ENCODE measurements around the gene ZGPAT. TPM values are rescaled to one million over a fixed set of nuclear protein-coding genes. Genes with fewer than 3 reads are reported as not detected.

ZGPAT gene
- total and polyA plus RNA-seq, 2 of the 4 experiments (the other 2 are of a cell fraction) = 13.4 to 20.2 TPM

DNA sequence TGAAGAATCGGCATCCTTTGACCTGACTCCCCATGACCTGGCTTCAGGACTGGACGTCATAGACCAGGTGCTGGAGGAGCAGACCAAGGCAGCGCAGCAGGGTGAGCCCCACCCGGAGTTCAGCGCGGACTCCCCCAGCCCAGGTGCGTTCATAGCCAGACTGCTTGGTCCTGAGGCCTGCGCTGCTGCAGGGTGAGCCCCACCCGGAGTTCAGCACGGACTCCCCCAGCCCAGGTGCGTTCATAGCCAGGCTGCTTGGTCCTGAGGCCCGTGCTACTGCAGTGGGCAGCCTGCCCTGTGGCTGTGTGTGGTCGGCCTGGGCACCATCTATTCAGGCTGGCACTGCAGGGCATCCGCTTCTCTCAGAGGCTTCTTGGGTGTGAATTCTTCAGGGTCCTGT lies 33.9 kb upstream of the ZGPAT start:
- POLR2A ChIA-PET (ENCODE audit: unreplicated experiment) = no interaction called here
- TF ChIP-seq RAD21 (IDR thresholded peaks at IDR 0.05; ENCODE audit: low read length) (no peak), BHLHE40 (IDR thresholded peaks at IDR 0.05; ENCODE audit: low read depth, low read length) (no peak), FOS (IDR thresholded peaks at IDR 0.05; ENCODE audit: low read depth, low read length) (no peak), USF2 (IDR thresholded peaks at IDR 0.05; ENCODE audit: low read depth, low read length) (no peak), SMC3 (IDR thresholded peaks at IDR 0.05; ENCODE audit: low read depth, low read length) (no peak), ELK1 (IDR thresholded peaks at IDR 0.05; ENCODE audit: borderline replicate concordance, low read depth, low read length) (no peak), CEBPB (IDR thresholded peaks at IDR 0.05; ENCODE audit: low read depth, low read length) (no peak), MAFK (IDR thresholded peaks at IDR 0.05; ENCODE audit: low read depth, low read length) (no peak), RCOR1 (IDR thresholded peaks at IDR 0.05; ENCODE audit: insufficient replicate concordance, low read length) (no peak), POLR2A (IDR thresholded peaks at IDR 0.05; ENCODE audit: low read depth, low read length) (no peak), NFE2L2 (IDR thresholded peaks at IDR 0.05; ENCODE audit: low read depth, low read length) (no peak), RFX5 (IDR thresholded peaks at IDR 0.05; ENCODE audit: low read depth, low read length) (no peak), MXI1 (IDR thresholded peaks at IDR 0.05; ENCODE audit: borderline replicate concordance, low read depth, low read length) (no peak), MAZ (IDR thresholded peaks at IDR 0.05; ENCODE audit: borderline replicate concordance, low read depth, low read length) (no peak), CHD1 (IDR thresholded peaks at IDR 0.05; ENCODE audit: low read depth, low read length) (no peak)
- TF ChIP-seq, protein P1, sequence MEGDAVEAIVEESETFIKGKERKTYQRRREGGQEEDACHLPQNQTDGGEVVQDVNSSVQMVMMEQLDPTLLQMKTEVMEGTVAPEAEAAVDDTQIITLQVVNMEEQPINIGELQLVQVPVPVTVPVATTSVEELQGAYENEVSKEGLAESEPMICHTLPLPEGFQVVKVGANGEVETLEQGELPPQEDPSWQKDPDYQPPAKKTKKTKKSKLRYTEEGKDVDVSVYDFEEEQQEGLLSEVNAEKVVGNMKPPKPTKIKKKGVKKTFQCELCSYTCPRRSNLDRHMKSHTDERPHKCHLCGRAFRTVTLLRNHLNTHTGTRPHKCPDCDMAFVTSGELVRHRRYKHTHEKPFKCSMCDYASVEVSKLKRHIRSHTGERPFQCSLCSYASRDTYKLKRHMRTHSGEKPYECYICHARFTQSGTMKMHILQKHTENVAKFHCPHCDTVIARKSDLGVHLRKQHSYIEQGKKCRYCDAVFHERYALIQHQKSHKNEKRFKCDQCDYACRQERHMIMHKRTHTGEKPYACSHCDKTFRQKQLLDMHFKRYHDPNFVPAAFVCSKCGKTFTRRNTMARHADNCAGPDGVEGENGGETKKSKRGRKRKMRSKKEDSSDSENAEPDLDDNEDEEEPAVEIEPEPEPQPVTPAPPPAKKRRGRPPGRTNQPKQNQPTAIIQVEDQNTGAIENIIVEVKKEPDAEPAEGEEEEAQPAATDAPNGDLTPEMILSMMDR (conservative IDR thresholded peaks at IDR 0.05; ENCODE audit: low read depth, low read length) = no peak

More for the DNA sequence above, 33.9 kb upstream of the ZGPAT start:
- intact Hi-C loops (cut with micrococcal nuclease) = no loop called here
- H3K79me1 ChIP-seq (ENCODE audit: low read depth in 1 of 2, low read length in 2 of 2) = peaks cover 0 to 2% of the 10 kb centered on the region in 2 experiments; a peak in 2 of 4 replicates
- no peaks in the 10 kb centered on the region for H3K27me3 ChIP-seq (ENCODE audit: control insufficient read depth, insufficient read depth, low read length)
- H3K18ac ChIP-seq (ENCODE audit: low read depth, low read length) = no peak overlapping the region
- dilution Hi-C loops (cut with HindIII; ENCODE audit: low sequenced_read_pairs, unreplicated experiment) = no loop called here
- peaks cover 43% of the 10 kb centered on the region for H3K36me3 ChIP-seq (ENCODE audit: control insufficient read depth, insufficient read depth, low read length)
- BruUV-seq (replicated peaks) = no TSS peak
- DNase-seq = no peak
- H4K8ac ChIP-seq (ENCODE audit: low read depth in 2 of 2, low read length in 2 of 2) = no peak overlapping the region
- H2BK20ac ChIP-seq (ENCODE audit: low read depth, low read length) = no peak overlapping the region
- no peak overlapping the region for H2BK5ac ChIP-seq (ENCODE audit: low read depth, low read length, poor library complexity, severe bottlenecking)
- no peak overlapping the region for H3K56ac ChIP-seq (ENCODE audit: extremely low read depth, insufficient read depth, low read length)
- H2BK120ac ChIP-seq (ENCODE audit: low read depth, low read length) = no peak overlapping the region
- no peaks in the 10 kb centered on the region; the same call in 1 of the 2 replicates for H3K9me1 ChIP-seq (ENCODE audit: insufficient read depth, low read length)
- CTCF ChIA-PET = no interaction called here
- 94% methylated on average over 2 of the region's 14 CpGs; no CpG with 5 or more reads in 1 of the 2 experiments for WGBS, 2 experiments (ENCODE audit: extremely low coverage in 2 of 2, insufficient read length in 1 of 2)
- H3K27ac ChIP-seq (ENCODE audit: insufficient read depth, low read length) = no peak overlapping the region
- no peak overlapping the region for H3K14ac ChIP-seq (replicated peaks; ENCODE audit: low read depth, low read length)
- in situ Hi-C loops (cut with MboI; ENCODE audit: low sequenced_read_pairs) = no loop called here
- H2AFZ ChIP-seq (replicated peaks; ENCODE audit: low read length, poor library complexity) = no peak overlapping the region
- no peak overlapping the region for H3K4me3 ChIP-seq (ENCODE audit: insufficient read depth, low read depth, low read length)
- no peaks in the 10 kb centered on the region for H3K9me3 ChIP-seq (ENCODE audit: control insufficient read depth, insufficient read depth, low read length)
- peak overlapping the region; percentile 50 for H2AK9ac ChIP-seq (replicated peaks; ENCODE audit: low read depth, low read length, poor library complexity)
- H4K91ac ChIP-seq (ENCODE audit: insufficient read depth, low read depth, low read length) = no peak overlapping the region
- H3K4me1 ChIP-seq (ENCODE audit: control insufficient read depth, insufficient read depth, low read length) = no peaks in the 10 kb centered on the region
- no peak overlapping the region for H3K4me2 ChIP-seq (ENCODE audit: low read depth, low read length)
- no peak for ATAC-seq (ENCODE audit: low read depth)
- no peak overlapping the region for H3K23ac ChIP-seq (ENCODE audit: low read depth, low read length)
- no peak overlapping the region for H4K5ac ChIP-seq (ENCODE audit: low read depth, low read length)
- no peaks in the 10 kb centered on the region for H4K20me1 ChIP-seq (ENCODE audit: insufficient read depth, low read length)
- no peak overlapping the region for H3K9ac ChIP-seq (ENCODE audit: low read depth, low read length)
- H2BK15ac ChIP-seq (ENCODE audit: low read depth, low read length) = no peak overlapping the region
- no peak overlapping the region for H2AK5ac ChIP-seq (ENCODE audit: low read depth, low read length)
- H3K4ac ChIP-seq (ENCODE audit: low read depth, low read length) = no peak overlapping the region

Measured in IMR-90 (cell line).